ENCODE results near the gene HPCA. TPM values are rescaled to one million over a fixed set of nuclear protein-coding genes. Genes with fewer than 3 reads are reported as not detected.

HPCA gene
- total and polyA plus RNA-seq, 11 donors: 0.29 TPM; not detected in 10

DNA sequence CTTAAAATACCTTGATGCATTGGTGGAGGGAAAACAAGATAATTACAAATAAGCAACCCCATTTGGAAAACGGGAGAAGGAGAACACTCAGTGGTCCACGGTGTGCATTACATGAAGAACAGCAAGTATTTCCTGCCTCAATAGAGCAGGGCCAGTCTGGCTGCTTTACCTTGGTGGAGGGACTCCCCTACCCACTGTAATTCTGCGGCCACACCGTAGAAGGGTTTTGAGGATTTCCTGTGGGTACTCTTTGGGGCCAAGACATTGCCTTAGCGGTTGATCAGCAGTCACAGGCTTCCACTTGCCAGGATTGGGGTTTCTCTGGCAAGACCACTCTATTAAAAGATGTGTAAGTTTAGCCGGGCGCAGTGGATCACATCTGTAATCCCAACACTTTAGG, 31.2 kb downstream of the HPCA start:
- Histone ChIP-seq H3K4me1 (peaks cover 0 to 17% (median 0%) of the 10 kb centered on the region in 12 donors), H3K36me3 (no peaks in the 10 kb centered on the region), H3K27ac (no peak overlapping the region), H3K4me3 (no peak overlapping the region), H3K27me3 (peaks cover 0 to 19% (median 0%) of the 10 kb centered on the region in 9 donors), H3K9me3 (no peaks in the 10 kb centered on the region)
- ATAC-seq: no peak
- no peak for TF ChIP-seq POLR2A (IDR thresholded peaks at IDR 0.05)
- TF ChIP-seq, protein P1, sequence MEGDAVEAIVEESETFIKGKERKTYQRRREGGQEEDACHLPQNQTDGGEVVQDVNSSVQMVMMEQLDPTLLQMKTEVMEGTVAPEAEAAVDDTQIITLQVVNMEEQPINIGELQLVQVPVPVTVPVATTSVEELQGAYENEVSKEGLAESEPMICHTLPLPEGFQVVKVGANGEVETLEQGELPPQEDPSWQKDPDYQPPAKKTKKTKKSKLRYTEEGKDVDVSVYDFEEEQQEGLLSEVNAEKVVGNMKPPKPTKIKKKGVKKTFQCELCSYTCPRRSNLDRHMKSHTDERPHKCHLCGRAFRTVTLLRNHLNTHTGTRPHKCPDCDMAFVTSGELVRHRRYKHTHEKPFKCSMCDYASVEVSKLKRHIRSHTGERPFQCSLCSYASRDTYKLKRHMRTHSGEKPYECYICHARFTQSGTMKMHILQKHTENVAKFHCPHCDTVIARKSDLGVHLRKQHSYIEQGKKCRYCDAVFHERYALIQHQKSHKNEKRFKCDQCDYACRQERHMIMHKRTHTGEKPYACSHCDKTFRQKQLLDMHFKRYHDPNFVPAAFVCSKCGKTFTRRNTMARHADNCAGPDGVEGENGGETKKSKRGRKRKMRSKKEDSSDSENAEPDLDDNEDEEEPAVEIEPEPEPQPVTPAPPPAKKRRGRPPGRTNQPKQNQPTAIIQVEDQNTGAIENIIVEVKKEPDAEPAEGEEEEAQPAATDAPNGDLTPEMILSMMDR (IDR thresholded peaks at IDR 0.05): no peak
- intact Hi-C loops (cut with DNase I): no loop called here
- no peak for DNase-seq
- 74 to 82% (median 79%) methylated on average over 7 of the region's 7 CpGs for WGBS, 4 donors

DNA sequence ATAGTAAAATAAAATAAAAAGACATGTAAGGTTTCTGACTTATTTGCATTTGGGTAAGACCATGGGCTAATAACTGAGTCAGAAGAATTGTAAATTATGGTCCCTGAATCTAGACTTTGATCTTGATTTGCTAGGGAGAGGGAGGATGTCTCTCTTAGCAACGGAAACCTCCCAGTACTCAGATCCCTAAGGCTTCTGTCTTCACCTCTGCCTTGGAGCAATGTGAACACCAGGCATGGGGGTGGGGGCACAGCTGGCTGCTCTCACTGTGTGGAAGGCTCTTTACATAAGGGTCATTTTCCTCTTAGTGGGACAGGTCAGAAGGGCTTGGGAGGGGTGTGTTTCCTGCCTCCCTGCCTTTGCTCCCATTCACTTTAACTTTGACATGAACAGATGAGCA, 31.9 kb downstream of the HPCA start:
- 17 to 56% (median 40%) methylated on average over 1 of the region's 1 CpG for WGBS, 4 donors
- Histone ChIP-seq H3K9me3 (no peaks in the 10 kb centered on the region), H3K4me1 (peaks cover 0 to 17% (median 0%) of the 10 kb centered on the region in 12 donors), H3K36me3 (no peaks in the 10 kb centered on the region), H3K27ac (no peak overlapping the region), H3K27me3 (peaks cover 0 to 19% (median 0%) of the 10 kb centered on the region in 9 donors), H3K4me3 (no peak overlapping the region)
- ATAC-seq (no peak), DNase-seq (no peak)
- no peak for TF ChIP-seq POLR2A (IDR thresholded peaks at IDR 0.05)
- TF ChIP-seq, protein P1 (IDR thresholded peaks at IDR 0.05): no peak
- intact Hi-C loops (cut with DNase I): no loop called here

DNA sequence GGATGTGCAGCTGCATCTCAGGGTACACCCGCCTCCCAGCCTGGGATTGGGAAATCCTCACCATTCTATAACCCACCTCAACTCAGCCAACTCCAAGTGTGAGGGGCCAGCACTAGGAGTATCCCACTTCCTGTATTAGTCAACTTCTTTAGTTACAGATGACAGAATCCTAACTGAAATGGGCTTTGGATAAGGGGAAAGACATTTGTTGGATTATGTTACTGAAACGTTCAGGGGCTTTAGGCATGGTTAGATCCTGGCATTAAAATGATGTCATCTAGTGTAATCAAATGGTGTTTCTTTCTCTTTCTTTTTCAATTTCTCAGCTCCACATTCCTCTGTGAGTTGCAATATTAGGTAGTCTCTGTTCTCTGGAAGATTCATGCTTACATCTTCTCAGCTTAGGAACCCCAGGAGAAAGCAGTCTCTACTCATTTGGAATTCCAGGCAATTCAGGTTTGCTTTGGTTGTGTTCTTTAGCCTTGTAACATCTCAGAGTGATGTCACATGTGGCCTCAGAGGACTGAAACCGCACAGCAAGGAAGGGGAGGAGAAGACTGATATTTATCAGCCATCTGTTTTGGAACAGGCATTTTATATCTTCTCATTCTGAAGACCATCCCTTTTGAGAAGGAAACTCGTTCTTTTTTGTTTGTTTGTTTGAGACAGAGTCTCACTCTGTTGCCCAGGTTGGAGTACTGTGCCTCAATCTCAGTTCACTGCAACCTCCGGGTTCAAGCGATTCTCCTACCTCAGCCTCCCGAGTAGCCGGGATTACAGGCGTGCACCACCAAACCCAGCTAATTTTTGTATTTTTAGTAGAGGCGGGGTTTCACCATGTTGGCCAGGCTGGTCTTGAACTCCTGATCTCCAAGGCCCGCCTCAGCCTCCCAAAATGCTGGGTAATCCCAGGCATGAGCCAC, 33.8 kb downstream of the HPCA start:
- no peak overlapping the region for H3K4me3 ChIP-seq
- H3K27ac ChIP-seq: no peak overlapping the region
- DNase-seq: no peak
- 84 to 89% (median 86%) methylated on average over 11 of the region's 11 CpGs for whole genome bisulfite sequencing, 4 donors
- H3K36me3 ChIP-seq: no peaks in the 10 kb centered on the region
- H3K27me3 ChIP-seq: peaks cover 0 to 38% (median 0%) of the 10 kb centered on the region in 9 donors
- TF ChIP-seq POLR2A (IDR thresholded peaks at IDR 0.05): no peak
- TF ChIP-seq, protein P1 (IDR thresholded peaks at IDR 0.05): no peak
- H3K9me3 ChIP-seq: no peaks in the 10 kb centered on the region
- peaks cover 0 to 21% (median 5%) of the 10 kb centered on the region in 12 donors for H3K4me1 ChIP-seq
- ATAC-seq: peak in 1 of 4 donors; percentile 17
- intact Hi-C loops (cut with DNase I): no loop called here

DNA sequence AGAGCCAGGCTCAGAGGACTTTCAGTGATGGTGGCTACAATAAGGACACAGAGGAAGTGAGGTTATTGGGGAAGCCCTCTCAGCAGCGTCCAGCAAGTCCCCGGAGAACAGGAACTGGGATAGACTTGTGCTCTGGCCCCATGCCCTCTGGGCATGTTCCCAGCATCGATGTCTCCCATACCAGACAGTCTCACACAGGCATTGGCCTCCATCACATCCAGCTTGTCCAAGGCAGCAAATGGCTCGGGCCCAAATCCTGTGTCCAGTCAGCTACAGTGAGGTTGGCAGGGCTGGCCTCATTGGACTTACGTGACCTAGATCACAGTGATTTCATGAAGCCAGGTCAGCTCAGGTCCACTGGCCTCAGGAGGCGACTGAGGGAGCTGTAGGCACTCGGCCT, 34.5 kb downstream of the HPCA start:
- TF ChIP-seq, protein P1 (IDR thresholded peaks at IDR 0.05): no peak
- no peak for TF ChIP-seq POLR2A (IDR thresholded peaks at IDR 0.05)
- peak; percentile 71 to 94 (median 88) for ATAC-seq
- intact Hi-C loops (cut with DNase I): no loop called here
- H3K27ac ChIP-seq: no peak overlapping the region
- WGBS, 4 donors: 32 to 43% (median 40%) methylated on average over 5 to 7 of the region's 7 CpGs
- peaks cover 0 to 28% (median 10%) of the 10 kb centered on the region in 12 donors for H3K4me1 ChIP-seq
- H3K4me3 ChIP-seq: no peak overlapping the region
- H3K36me3 ChIP-seq: no peaks in the 10 kb centered on the region
- H3K27me3 ChIP-seq: peaks cover 0 to 45% (median 0%) of the 10 kb centered on the region in 9 donors
- no peaks in the 10 kb centered on the region for H3K9me3 ChIP-seq
- peak; percentile 56 to 87 (median 75) for DNase-seq

Data from heart left ventricle (tissue), 16 donors.